ENCODE results near the gene FCRL6.

- peak in 4 of 6 experiments; percentile 15 to 27 (median 26) for TF ChIP-seq CTCF (IDR thresholded peaks at IDR 0.05)
- TF ChIP-seq POLR2A (IDR thresholded peaks at IDR 0.05), result no peak
Observed at GRCh38 chr1:159775716-159776115, 26.4 kb upstream of the FCRL6 start.
